Nephron (organoid): ENCODE measurements around the gene GJB3.
"Not testable (repeated sequence)": the region's sequence is repeated elsewhere in the genome, so short reads cannot be mapped to it uniquely, and the experiment has no call there.

Experiments used
- H3K27ac Mint-ChIP-seq, 3 experiments: 2 replicates each; pipeline ENCODE4 v1.8.0; 2020; ENCODE audit warnings: mixed read lengths in 3 of 3, mild to moderate bottlenecking in 2 of 3, moderate library complexity in 1 of 3
- H3K27me3 Mint-ChIP-seq: 2 replicates; pipeline ENCODE4 v1.8.0; 2021; ENCODE audit warnings: low read depth, mild to moderate bottlenecking, moderate library complexity, mixed read lengths
- H3K36me3 Mint-ChIP-seq: 2 replicates; pipeline ENCODE4 v1.8.0; 2020; ENCODE audit warnings: low read depth, mixed read lengths
- H3K4me1 Mint-ChIP-seq: 2 replicates; pipeline ENCODE4 v1.8.0; 2020; ENCODE audit warnings: mixed read lengths
- H3K4me3 Mint-ChIP-seq, 3 experiments: 2 replicates each; pipeline ENCODE4 v1.8.0; 2020; ENCODE audit warnings: mild to moderate bottlenecking in 3 of 3, mixed read lengths in 3 of 3, moderate library complexity in 2 of 3
- H3K9me3 Mint-ChIP-seq: 2 replicates; pipeline ENCODE4 v1.8.0; 2020; ENCODE audit warnings: mixed read lengths
- TF ChIP-seq, protein P1 (sequence below), 3 experiments: fragments of 200-600 bp; sonication (generic); IDR thresholded peaks; one replicate each; pipeline ENCODE4 v1.5.0; 2021; ENCODE audit warnings: antibody characterized with exemption in 3 of 3; ENCODE audit not compliant: unreplicated experiment in 3 of 3

Gene GJB3

DNA sequence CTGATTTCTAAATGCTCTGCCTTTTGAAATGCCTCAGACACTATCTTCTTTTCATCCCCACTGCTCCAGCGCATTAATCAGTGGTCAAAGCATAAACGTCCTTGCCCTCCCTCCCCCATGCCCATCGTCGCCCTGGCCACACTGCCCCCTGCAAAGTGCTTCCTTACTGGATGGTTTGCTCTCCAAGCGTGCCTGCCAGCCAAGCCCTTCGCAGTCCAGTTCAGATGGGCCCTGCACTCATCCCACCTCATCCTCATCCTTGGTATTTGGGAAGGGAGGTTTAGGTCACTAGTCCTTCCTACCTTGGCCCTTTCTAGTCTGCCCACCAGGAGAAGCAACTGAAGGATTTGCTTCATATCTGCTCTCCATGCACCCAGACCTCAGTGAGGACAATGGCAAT is 14.9 kb downstream of the GJB3 start:
- peaks cover 41% of the 10 kb centered on the region for H3K27me3 Mint-ChIP-seq
- TF ChIP-seq, protein P1, sequence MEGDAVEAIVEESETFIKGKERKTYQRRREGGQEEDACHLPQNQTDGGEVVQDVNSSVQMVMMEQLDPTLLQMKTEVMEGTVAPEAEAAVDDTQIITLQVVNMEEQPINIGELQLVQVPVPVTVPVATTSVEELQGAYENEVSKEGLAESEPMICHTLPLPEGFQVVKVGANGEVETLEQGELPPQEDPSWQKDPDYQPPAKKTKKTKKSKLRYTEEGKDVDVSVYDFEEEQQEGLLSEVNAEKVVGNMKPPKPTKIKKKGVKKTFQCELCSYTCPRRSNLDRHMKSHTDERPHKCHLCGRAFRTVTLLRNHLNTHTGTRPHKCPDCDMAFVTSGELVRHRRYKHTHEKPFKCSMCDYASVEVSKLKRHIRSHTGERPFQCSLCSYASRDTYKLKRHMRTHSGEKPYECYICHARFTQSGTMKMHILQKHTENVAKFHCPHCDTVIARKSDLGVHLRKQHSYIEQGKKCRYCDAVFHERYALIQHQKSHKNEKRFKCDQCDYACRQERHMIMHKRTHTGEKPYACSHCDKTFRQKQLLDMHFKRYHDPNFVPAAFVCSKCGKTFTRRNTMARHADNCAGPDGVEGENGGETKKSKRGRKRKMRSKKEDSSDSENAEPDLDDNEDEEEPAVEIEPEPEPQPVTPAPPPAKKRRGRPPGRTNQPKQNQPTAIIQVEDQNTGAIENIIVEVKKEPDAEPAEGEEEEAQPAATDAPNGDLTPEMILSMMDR (IDR thresholded peaks at IDR 0.05; ENCODE audit: unreplicated experiment in 3 of 3): no peak
- no peak overlapping the region for H3K27ac Mint-ChIP-seq
- H3K4me1 Mint-ChIP-seq: no peaks in the 10 kb centered on the region
- no peaks in the 10 kb centered on the region for H3K9me3 Mint-ChIP-seq
- peak overlapping the region in 1 of 3 experiments; percentile 21 for H3K4me3 Mint-ChIP-seq
- no peaks in the 10 kb centered on the region for H3K36me3 Mint-ChIP-seq

DNA sequence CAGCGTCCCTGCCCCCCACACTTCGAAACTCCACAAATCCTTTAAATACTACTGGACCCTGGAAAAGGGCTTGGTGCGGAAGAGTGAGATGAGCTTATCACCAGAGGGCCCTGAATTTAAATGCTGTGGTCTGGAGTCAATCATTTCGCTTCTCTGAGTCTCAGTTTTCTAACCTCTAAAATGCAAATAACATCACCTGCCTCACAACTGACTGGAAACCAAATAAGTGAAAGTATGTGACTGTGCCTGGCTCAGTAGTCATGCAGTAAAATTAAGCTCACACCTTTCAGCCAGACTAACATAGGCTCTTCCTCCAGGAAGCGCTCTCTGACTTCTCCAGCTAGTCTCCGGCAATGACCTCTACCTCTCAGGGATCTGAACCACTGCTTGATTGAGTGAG is 16.0 kb downstream of the GJB3 start:
- H3K27me3 Mint-ChIP-seq: peaks cover 31% of the 10 kb centered on the region
- no peak overlapping the region for H3K27ac Mint-ChIP-seq
- TF ChIP-seq, protein P1 (IDR thresholded peaks at IDR 0.05; ENCODE audit: unreplicated experiment in 3 of 3): no peak
- no peaks in the 10 kb centered on the region for H3K36me3 Mint-ChIP-seq
- peak overlapping the region in 1 of 3 experiments; percentile 7 for H3K4me3 Mint-ChIP-seq
- H3K9me3 Mint-ChIP-seq: no peaks in the 10 kb centered on the region
- no peaks in the 10 kb centered on the region for H3K4me1 Mint-ChIP-seq

DNA sequence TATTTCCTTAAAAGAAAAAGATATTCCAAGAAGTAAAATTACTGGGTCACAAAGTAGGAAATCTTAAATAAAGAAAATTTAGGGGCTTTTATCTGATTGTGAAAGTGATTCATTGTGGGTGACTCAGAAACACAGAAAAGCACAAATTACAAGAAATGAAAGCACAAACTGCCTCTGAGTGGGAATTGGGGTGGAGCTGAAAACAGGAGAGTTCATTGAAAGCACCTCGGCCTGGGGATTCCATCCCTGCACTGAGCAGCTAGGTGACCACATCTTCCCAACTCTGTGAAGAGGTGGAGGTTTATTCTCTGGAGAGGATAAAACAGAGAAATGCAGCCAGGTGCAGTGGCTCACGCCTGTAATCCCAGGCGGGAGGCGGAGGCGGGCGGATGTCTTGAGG is 19.2 kb downstream of the GJB3 start:
- H3K27me3 Mint-ChIP-seq: peaks cover 10% of the 10 kb centered on the region
- peaks cover 3% of the 10 kb centered on the region for H3K9me3 Mint-ChIP-seq
- no peak overlapping the region for H3K27ac Mint-ChIP-seq
- H3K4me3 Mint-ChIP-seq: no peak overlapping the region
- H3K36me3 Mint-ChIP-seq: no peaks in the 10 kb centered on the region
- TF ChIP-seq, protein P1 (IDR thresholded peaks at IDR 0.05; ENCODE audit: unreplicated experiment in 3 of 3): no peak
- no peaks in the 10 kb centered on the region for H3K4me1 Mint-ChIP-seq

DNA sequence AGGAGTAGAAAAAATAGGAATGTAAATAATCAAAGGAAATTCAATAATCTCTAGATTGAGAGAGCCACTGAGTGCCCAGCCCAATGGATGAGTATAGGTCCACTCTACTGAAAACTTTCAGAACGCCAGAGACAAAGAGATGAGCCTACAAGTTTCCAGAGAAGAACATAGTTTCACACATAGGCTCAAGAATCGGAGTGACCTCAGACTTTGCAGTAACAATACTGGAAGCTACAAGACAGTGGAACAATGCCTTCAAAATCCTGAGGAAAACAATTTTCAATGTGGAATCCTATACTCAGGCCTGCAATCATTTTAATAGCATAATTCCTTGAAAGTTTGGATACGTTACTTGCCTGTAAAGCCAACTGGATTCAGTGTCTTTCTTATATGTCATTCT is 22.8 kb downstream of the GJB3 start:
- no peaks in the 10 kb centered on the region for H3K36me3 Mint-ChIP-seq
- no peak overlapping the region for H3K27ac Mint-ChIP-seq
- peaks cover 3% of the 10 kb centered on the region for H3K9me3 Mint-ChIP-seq
- H3K4me1 Mint-ChIP-seq: no peaks in the 10 kb centered on the region
- peaks cover 4% of the 10 kb centered on the region for H3K27me3 Mint-ChIP-seq
- TF ChIP-seq, protein P1 (IDR thresholded peaks at IDR 0.05; ENCODE audit: unreplicated experiment in 3 of 3): no peak
- no peak overlapping the region for H3K4me3 Mint-ChIP-seq

DNA sequence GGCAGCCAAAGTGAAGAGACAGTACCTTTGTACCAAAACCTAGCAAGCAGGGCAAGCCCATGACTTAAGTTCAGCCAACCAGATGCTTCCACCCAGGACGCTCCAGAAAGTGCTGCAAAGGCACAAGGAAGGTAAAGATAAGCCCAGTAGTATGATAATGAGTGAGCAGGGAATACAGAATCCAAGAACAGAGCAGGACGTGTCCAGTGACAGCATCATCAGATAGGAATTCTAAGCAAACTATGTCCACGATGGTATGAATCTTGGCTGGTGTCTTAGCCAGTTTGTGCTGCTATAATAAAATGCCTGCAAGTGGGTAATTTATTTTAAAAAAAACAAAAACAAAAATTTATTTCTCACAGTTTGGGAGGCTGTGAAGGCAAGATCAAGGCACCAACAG is 25.4 kb downstream of the GJB3 start:
- Mint-ChIP-seq H3K27ac (no peak overlapping the region), H3K4me3 (no peak overlapping the region), H3K36me3 (no peaks in the 10 kb centered on the region), H3K9me3 (peaks cover 9% of the 10 kb centered on the region), H3K27me3 (no peaks in the 10 kb centered on the region), H3K4me1 (no peaks in the 10 kb centered on the region)
- TF ChIP-seq, protein P1 (IDR thresholded peaks at IDR 0.05; ENCODE audit: unreplicated experiment in 3 of 3): no peak

DNA sequence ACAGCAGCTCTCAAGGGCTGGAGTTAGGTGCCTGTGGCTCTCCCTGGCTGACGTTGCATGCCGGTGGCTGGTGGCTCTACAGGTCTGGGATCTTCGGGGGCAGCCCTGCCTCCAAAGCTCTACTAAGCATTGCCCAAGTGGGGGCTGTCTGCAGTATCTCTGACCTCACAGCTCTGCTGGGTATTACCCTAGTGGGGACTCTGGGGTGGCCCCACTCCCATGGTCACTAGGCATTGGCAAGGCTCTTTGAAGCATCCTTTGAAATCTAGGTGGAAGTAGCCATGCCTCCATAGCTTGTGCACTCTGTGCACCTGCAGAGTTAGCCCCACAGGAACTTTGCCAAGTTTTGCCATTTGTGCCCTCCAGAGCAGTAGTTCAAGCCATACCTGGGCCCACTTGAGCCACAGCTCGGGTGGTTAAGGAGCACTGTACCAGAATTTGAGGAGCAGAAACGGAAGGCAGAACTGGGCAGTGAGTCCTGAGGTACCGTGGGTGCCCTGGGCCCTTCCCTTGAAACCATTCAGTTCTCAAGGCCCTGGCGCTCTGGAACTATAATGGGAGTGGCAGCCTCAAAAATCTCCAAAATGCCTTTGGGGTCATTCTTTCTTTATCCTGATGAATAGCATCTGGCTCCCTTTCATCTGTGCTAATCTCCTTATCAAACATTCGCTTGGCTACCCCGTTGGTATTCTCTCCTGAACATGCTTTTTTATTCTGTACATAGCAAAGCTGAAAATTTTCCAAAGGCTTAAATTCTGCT is 27.2 kb downstream of the GJB3 start:
- TF ChIP-seq, protein P1 (IDR thresholded peaks at IDR 0.05; ENCODE audit: unreplicated experiment in 3 of 3): no peak
- peaks cover 9% of the 10 kb centered on the region for H3K9me3 Mint-ChIP-seq
- no peaks in the 10 kb centered on the region for H3K27me3 Mint-ChIP-seq
- H3K27ac Mint-ChIP-seq: no peak overlapping the region
- H3K4me3 Mint-ChIP-seq: no peak overlapping the region
- H3K4me1 Mint-ChIP-seq: no peaks in the 10 kb centered on the region
- no peaks in the 10 kb centered on the region for H3K36me3 Mint-ChIP-seq

DNA sequence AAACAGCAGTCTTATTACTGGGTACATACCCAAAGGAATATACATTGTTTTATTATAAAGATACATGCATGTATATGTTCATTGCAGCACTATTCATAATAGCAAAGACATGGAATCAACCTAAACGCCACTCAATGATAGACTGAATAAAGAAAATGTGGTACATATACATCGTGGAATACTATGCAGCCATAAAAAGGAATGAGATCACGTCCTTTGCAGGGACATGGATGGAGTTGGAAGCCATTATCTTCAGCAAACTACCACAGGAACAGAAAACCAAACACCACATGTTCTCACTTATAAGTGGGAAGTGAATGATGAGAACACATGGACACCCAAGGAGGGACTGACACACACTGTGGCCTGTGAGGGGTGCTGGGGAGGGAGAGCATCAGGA is 29.8 kb downstream of the GJB3 start:
- not testable (repeated sequence) for H3K36me3 Mint-ChIP-seq, H3K4me3 Mint-ChIP-seq, H3K27ac Mint-ChIP-seq, H3K9me3 Mint-ChIP-seq, H3K4me1 Mint-ChIP-seq, H3K27me3 Mint-ChIP-seq
